Endothelial cell of umbilical vein (primary cell): ENCODE results near the gene BBX. TPM values are rescaled to one million over a fixed set of nuclear protein-coding genes. Genes with fewer than 3 reads are reported as not detected.

Experiments used
- BruUV-seq: library from RNA; stranded (reverse); fragments of 400-500 nt; replicated peaks from 2 replicates; lab custom pipeline; 2021; lab: Mats Ljungman, UMichigan
- CTCF ChIA-PET: fragments of 300-600, 350-600 bp; sonication (Branson Sonifier 250); formaldehyde crosslinking; loops from one replicate; lab custom pipeline; 2021; ENCODE audit warnings: antibody characterized with exemption, inconsistent platforms; lab: Charles Lee
- POLR2A ChIA-PET: fragments of 300-600, 350-600 bp; sonication (Branson Sonifier 250); formaldehyde crosslinking; loops from one replicate; lab custom pipeline; 2021; ENCODE audit warnings: antibody characterized with exemption, inconsistent platforms; lab: Charles Lee
- DNase-seq: peaks from one replicate; pipeline ENCODE4 v3.0.0-alpha.2; 2011; ENCODE audit warnings: low read depth, low spot score
- FAIRE-seq: peaks from 2 replicates; lab custom pipeline; 2011; peaks lifted over from hg19 to GRCh38; lab: Jason Lieb, UNC
- H2AFZ ChIP-seq: 2 replicates; pipeline ENCODE4 v1.6.0; 2012; ENCODE audit warnings: low read depth, low read length, control low read depth, inconsistent platforms
- H3K27ac ChIP-seq: 2 replicates; pipeline ENCODE4 v1.5.1; 2011; ENCODE audit warnings: low read depth, mild to moderate bottlenecking, control low read depth, low read length, moderate library complexity; ENCODE audit not compliant: insufficient read depth
- H3K27me3 ChIP-seq, 2 experiments: 2 replicates each; pipeline versions ENCODE4 v1.6.0 to v1.6.1; 2011; ENCODE audit warnings: low read length in 2 of 2, mixed read lengths in 1 of 2; ENCODE audit not compliant: control insufficient read depth in 2 of 2, insufficient read depth in 2 of 2
- H3K36me3 ChIP-seq, 2 experiments: 2 replicates in 1 of 2; 3 replicates in 1 of 2; pipeline ENCODE4 v1.5.1; 2011; ENCODE audit warnings: low read length in 2 of 2, mild to moderate bottlenecking in 1 of 2, moderate library complexity in 1 of 2; ENCODE audit not compliant: control insufficient read depth in 2 of 2, insufficient read depth in 2 of 2; ENCODE audit errors: extremely low read depth in 1 of 2
- H3K4me1 ChIP-seq: 3 replicates; pipeline ENCODE4 v1.5.1; 2011; ENCODE audit warnings: mild to moderate bottlenecking, low read length; ENCODE audit not compliant: control insufficient read depth, insufficient read depth; ENCODE audit errors: extremely low read depth
- H3K4me2 ChIP-seq: 2 replicates; pipeline ENCODE4 v1.6.1; 2011; ENCODE audit warnings: low read length, control low read depth, mixed read lengths; ENCODE audit not compliant: insufficient read depth
- H3K4me3 ChIP-seq, 3 experiments: fragments of 200-600 bp in 1 of 3; sonication (generic), shearing (Covaris generic) in 1 of 3; replicated peaks in 1 of 3; 2 replicates each; pipeline ENCODE4 v1.5.1; 2011 to 2016; ENCODE audit warnings: control low read depth in 3 of 3, low read length in 3 of 3, mild to moderate bottlenecking in 2 of 3, inconsistent platforms in 1 of 3, low read depth in 1 of 3, moderate library complexity in 1 of 3; ENCODE audit not compliant: insufficient read depth in 1 of 3
- H3K79me2 ChIP-seq: 2 replicates; pipeline ENCODE4 v1.6.0; 2012; ENCODE audit warnings: low read length, inconsistent platforms; ENCODE audit not compliant: control insufficient read depth, insufficient read depth
- H3K9ac ChIP-seq: replicated peaks from 2 replicates; pipeline ENCODE3; 2011; ENCODE audit warnings: low read length, control low read depth; ENCODE audit not compliant: insufficient read depth; ENCODE audit errors: extremely low read depth
- H3K9me1 ChIP-seq: replicated peaks from 3 replicates; pipeline ENCODE4 v1.6.0; 2011; ENCODE audit warnings: mild to moderate bottlenecking, low read length; ENCODE audit not compliant: control insufficient read depth, insufficient read depth; ENCODE audit errors: extremely low read depth
- H3K9me3 ChIP-seq: replicated peaks from 2 replicates; pipeline ENCODE4 v1.5.1; 2012; ENCODE audit warnings: low read length, inconsistent platforms; ENCODE audit not compliant: control insufficient read depth, insufficient read depth
- H4K20me1 ChIP-seq: replicated peaks from 2 replicates; pipeline ENCODE3; 2011; ENCODE audit warnings: mild to moderate bottlenecking, low read length; ENCODE audit not compliant: control insufficient read depth, insufficient read depth; ENCODE audit errors: extremely low read depth
- EZH2 ChIP-seq: IDR thresholded peaks from 2 replicates; pipeline ENCODE4 v1.6.1; 2012; ENCODE audit warnings: borderline replicate concordance, low read depth, mild to moderate bottlenecking, moderate library complexity, low read length, inconsistent platforms; ENCODE audit not compliant: severe bottlenecking
- FOS ChIP-seq: IDR thresholded peaks from 2 replicates; pipeline ENCODE4 v1.6.1; 2011; ENCODE audit warnings: mild to moderate bottlenecking, low read length, moderate library complexity, borderline replicate concordance; ENCODE audit not compliant: insufficient read depth
- GATA2 ChIP-seq: IDR thresholded peaks from 2 replicates; pipeline ENCODE4 v1.7.0; 2011; ENCODE audit warnings: low read depth, mild to moderate bottlenecking, moderate library complexity, mixed read lengths, low read length; ENCODE audit not compliant: insufficient read length, insufficient read depth
- JUN ChIP-seq: IDR thresholded peaks from 2 replicates; pipeline ENCODE4 v1.6.1; 2011; ENCODE audit warnings: borderline replicate concordance, low read depth; ENCODE audit not compliant: insufficient read length, insufficient read depth
- MYC ChIP-seq: IDR thresholded peaks from one replicate; pipeline ENCODE4 v1.6.1; 2011; ENCODE audit warnings: mild to moderate bottlenecking, low read depth, low read length
- POLR2A ChIP-seq: IDR thresholded peaks from 2 replicates; pipeline ENCODE4 v1.6.1; 2012; ENCODE audit warnings: low read depth, mild to moderate bottlenecking, control low read depth, low read length
- POLR2AphosphoS5 ChIP-seq: IDR thresholded peaks from 2 replicates; pipeline ENCODE4 v1.6.1; 2012; ENCODE audit warnings: low read depth, mild to moderate bottlenecking, control low read depth, low read length, moderate library complexity; ENCODE audit not compliant: insufficient read depth
- dilution Hi-C: fragments of 300-500 bp; cut with MboI; formaldehyde crosslinking; loops from one replicate; pipeline ENCODE4 v1.15.0; 2019; ENCODE audit warnings: low sequenced_read_pairs; ENCODE audit not compliant: extremely low pct_ligation_motif_present
- intact Hi-C: fragments of 100-400 bp; cut with micrococcal nuclease; formaldehyde crosslinking; loops from one replicate; pipeline ENCODE4 v1.10.0; 2022
- polyA plus RNA-seq, 4 experiments: library from polyadenylated mRNA; depleted of rRNA in 3 of 4; stranded (reverse) in 3 of 4; unstranded in 1 of 4; fragments of >200 nt; gene quantifications; 2 replicates each; pipeline versions ENCODE4 v1.2.1 to v1.2.3, GENCODE V29; 2011 to 2012; ENCODE audit warnings: missing spikeins in 1 of 4
- total RNA-seq: library from RNA; stranded (reverse); gene quantifications from 2 replicates; pipeline ENCODE4 v1.2.3, GENCODE V29; 2021
- TF ChIP-seq, protein P1 (sequence below): IDR thresholded peaks from 2 replicates; pipeline ENCODE4 v1.6.1; 2011; ENCODE audit not compliant: insufficient read depth, insufficient read length
- TF ChIP-seq, protein P2 (sequence below), 2 donors: IDR thresholded peaks; 1 replicate in 1 of 2; 2 replicates in 1 of 2; pipeline ENCODE4 v1.5.1; 2011; ENCODE audit warnings: low read length in 2 of 2, mild to moderate bottlenecking in 2 of 2, moderate library complexity in 2 of 2, control low read depth in 1 of 2, inconsistent platforms in 1 of 2, low read depth in 1 of 2; ENCODE audit not compliant: insufficient read depth in 1 of 2; ENCODE audit errors: extremely low read depth in 1 of 2

BBX gene
- total and polyA plus RNA-seq, 2 donors (not counting 3 experiments of a cell fraction or from before 2014, with no cell fraction given), result 21.4 to 43.4 TPM

DNA sequence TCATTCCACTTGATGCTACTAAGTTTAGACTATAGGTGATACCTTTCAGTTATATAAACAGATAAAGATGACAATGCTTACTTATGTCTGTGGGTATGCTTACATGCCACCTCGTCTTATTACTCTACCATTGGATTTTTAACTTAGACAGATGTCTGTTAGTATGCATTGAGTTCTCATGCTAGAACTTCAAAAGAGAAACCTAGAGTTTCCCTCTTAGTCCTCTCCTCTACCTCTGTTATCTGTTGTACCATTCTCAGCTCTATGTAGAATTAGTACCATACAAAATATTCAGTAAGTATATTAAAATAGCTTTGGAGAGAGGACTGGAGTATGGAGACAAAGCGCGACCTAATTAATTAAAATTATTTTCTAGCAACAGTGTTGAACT, 111.3 kb downstream of the BBX start:
- Histone ChIP-seq H3K27me3 (no peaks in the 10 kb centered on the region), H3K79me2 (no peaks in the 10 kb centered on the region), H3K4me3 (no peak overlapping the region), H3K4me1 (no peaks in the 10 kb centered on the region), H2AFZ (no peak overlapping the region), H3K9me1 (no peaks in the 10 kb centered on the region), H3K9ac (no peak overlapping the region), H3K36me3 (no peaks in the 10 kb centered on the region), H3K9me3 (no peaks in the 10 kb centered on the region), H4K20me1 (no peaks in the 10 kb centered on the region), H3K27ac (no peak overlapping the region), H3K4me2 (no peak overlapping the region)
- ChIA-PET CTCF (interaction anchor here (1.1 to 3.5 kb wide), 4 partner anchors 9 to 398 kb away, joined by 3 to 13 read pairs (median 4); no protein-coding TSS in a partner anchor), POLR2A (no interaction called here)
- no TSS peak for BruUV-seq
- dilution Hi-C loops (no loop called here), intact Hi-C loops (no loop called here)
- DNase-seq (no peak), FAIRE-seq (no peak)
- TF ChIP-seq JUN (no peak), POLR2A (no peak), GATA2 (no peak), EZH2 (no peak)
- TF ChIP-seq, protein P1, sequence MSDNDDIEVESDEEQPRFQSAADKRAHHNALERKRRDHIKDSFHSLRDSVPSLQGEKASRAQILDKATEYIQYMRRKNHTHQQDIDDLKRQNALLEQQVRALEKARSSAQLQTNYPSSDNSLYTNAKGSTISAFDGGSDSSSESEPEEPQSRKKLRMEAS, result no peak

DNA sequence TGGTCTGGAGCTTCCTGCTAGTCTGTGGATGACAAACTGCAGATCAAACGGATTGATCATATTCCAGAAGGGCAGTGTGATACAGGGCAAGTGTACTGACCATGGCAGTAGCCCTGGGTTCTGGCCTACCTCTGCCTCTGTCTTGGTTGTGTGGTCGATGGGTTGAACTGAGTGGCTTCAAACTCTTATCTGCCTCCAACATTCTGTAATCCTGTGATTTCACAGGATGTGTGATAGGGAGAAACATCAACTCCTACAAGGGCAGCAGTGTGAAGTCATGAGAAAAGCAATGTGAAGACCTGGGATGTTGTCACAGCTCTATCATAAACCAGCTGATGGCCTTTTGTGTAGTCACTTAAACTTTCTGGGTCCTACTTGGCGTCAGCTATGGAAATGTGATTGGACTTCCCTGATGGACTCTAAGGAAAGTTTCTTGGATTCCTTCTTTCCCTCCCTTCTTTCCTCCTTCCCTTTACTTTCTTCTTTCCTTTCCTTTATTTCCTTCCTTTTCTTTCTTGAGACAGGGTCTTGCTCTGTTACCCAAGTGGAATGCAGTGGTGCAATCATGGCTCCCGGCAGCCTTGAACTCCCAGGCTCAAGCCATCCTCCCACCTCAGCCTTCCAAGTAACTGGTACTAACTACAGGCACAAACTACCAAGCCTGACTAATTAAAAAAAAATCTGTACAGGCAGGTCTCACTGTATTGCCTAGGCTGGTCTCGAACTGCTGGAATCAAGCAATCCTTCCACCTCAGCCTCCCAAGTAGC, 114.8 kb downstream of the BBX start:
- TF ChIP-seq, protein P2, sequence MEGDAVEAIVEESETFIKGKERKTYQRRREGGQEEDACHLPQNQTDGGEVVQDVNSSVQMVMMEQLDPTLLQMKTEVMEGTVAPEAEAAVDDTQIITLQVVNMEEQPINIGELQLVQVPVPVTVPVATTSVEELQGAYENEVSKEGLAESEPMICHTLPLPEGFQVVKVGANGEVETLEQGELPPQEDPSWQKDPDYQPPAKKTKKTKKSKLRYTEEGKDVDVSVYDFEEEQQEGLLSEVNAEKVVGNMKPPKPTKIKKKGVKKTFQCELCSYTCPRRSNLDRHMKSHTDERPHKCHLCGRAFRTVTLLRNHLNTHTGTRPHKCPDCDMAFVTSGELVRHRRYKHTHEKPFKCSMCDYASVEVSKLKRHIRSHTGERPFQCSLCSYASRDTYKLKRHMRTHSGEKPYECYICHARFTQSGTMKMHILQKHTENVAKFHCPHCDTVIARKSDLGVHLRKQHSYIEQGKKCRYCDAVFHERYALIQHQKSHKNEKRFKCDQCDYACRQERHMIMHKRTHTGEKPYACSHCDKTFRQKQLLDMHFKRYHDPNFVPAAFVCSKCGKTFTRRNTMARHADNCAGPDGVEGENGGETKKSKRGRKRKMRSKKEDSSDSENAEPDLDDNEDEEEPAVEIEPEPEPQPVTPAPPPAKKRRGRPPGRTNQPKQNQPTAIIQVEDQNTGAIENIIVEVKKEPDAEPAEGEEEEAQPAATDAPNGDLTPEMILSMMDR (IDR thresholded peaks at IDR 0.05; ENCODE audit: extremely low read depth in 1 of 2, insufficient read depth in 1 of 2, low read depth in 1 of 2, low read length in 2 of 2), result no peak
- no peak for TF ChIP-seq JUN
- TF ChIP-seq, protein P1, result no peak
- TF ChIP-seq EZH2, result no peak
- no peak for TF ChIP-seq POLR2AphosphoS5
- no peak for TF ChIP-seq MYC
- TF ChIP-seq GATA2, result no peak
- TF ChIP-seq POLR2A, result no peak
- no peak for TF ChIP-seq FOS
- H3K36me3 ChIP-seq, result no peaks in the 10 kb centered on the region
- H3K27ac ChIP-seq, result no peak overlapping the region
- DNase-seq (no peak), FAIRE-seq (no peak)
- no peaks in the 10 kb centered on the region for H4K20me1 ChIP-seq
- H3K9me1 ChIP-seq, result peaks cover 2% of the 10 kb centered on the region
- no peaks in the 10 kb centered on the region for H3K4me1 ChIP-seq
- H3K9ac ChIP-seq, result no peak overlapping the region
- H3K4me2 ChIP-seq, result no peak overlapping the region
- ChIA-PET CTCF (no interaction called here), POLR2A (no interaction called here)
- intact Hi-C loops (no loop called here), dilution Hi-C loops (no loop called here)
- H3K4me3 ChIP-seq, result no peak overlapping the region
- no peaks in the 10 kb centered on the region for H3K9me3 ChIP-seq
- H3K27me3 ChIP-seq, result no peaks in the 10 kb centered on the region
- H2AFZ ChIP-seq, result no peak overlapping the region
- no peaks in the 10 kb centered on the region for H3K79me2 ChIP-seq
- no TSS peak for BruUV-seq
